Vagina (tissue), 2 donors: ENCODE data around the gene SLC6A3. TPM values are rescaled to one million over a fixed set of nuclear protein-coding genes. Genes with fewer than 3 reads are reported as not detected.

Experiments
- DNase-seq, 2 donors: peaks; one replicate each; pipeline ENCODE4 v3.0.0-alpha.2; 2017; ENCODE audit errors: extremely low spot score in 2 of 2
- H3K27ac ChIP-seq: fragments of 200-600 bp; sonication (generic); one replicate; pipeline ENCODE4 v1.5.1; 2019
- H3K27me3 ChIP-seq: fragments of 200-600 bp; sonication (generic); one replicate; pipeline ENCODE4 v1.5.1; 2019
- H3K36me3 ChIP-seq, 2 donors: fragments of 200-600 bp; sonication (generic); one replicate each; pipeline ENCODE4 v1.5.1; 2017 to 2019
- H3K4me1 ChIP-seq: fragments of 200-600 bp; sonication (generic); one replicate; pipeline ENCODE4 v1.5.1; 2019
- H3K4me3 ChIP-seq, 2 donors: fragments of 200-600 bp; sonication (generic); 1 replicate in 1 of 2; 2 replicates in 1 of 2; pipeline ENCODE4 v1.5.1; 2016 to 2019
- H3K9me3 ChIP-seq: fragments of 200-600 bp; sonication (generic); one replicate; pipeline ENCODE4 v1.5.1; 2019
- POLR2A ChIP-seq, 2 donors: fragments of 450-650 bp; IDR thresholded peaks; one replicate each; pipeline ENCODE4 v1.6.1; 2017; ENCODE audit warnings: antibody characterized with exemption in 2 of 2, mild to moderate bottlenecking in 2 of 2, moderate library complexity in 2 of 2
- POLR2AphosphoS5 ChIP-seq, 2 donors: sonication (generic); formaldehyde crosslinking; IDR thresholded peaks; one replicate each; pipeline ENCODE4 v1.9.0; 2017; ENCODE audit warnings: antibody characterized with exemption in 2 of 2, mild to moderate bottlenecking in 2 of 2, low read depth in 1 of 2; ENCODE audit not compliant: insufficient read depth in 1 of 2
- intact Hi-C: fragments of 100-400 bp; cut with DNase I; formaldehyde crosslinking; loops from one replicate; pipeline ENCODE4 v1.15.1; 2023
- total RNA-seq: library from RNA; depleted of rRNA; stranded (reverse); fragments of >200 nt; gene quantifications from one replicate; pipeline ENCODE4 v1.2.3, GENCODE V29; 2016
- TF ChIP-seq, protein P1 (sequence below), 3 experiments: fragments of 450-650 bp in 2 of 3; fragments of 200-600 bp in 1 of 3; sonication (generic) in 1 of 3; IDR thresholded peaks; one replicate each; pipeline ENCODE4 v1.5.1; 2017 to 2019; ENCODE audit warnings: antibody characterized with exemption in 3 of 3, mild to moderate bottlenecking in 2 of 3, moderate library complexity in 2 of 3

The SLC6A3 gene
- total RNA-seq, 1 donor from 2014 or later = 0.49 TPM

DNA sequence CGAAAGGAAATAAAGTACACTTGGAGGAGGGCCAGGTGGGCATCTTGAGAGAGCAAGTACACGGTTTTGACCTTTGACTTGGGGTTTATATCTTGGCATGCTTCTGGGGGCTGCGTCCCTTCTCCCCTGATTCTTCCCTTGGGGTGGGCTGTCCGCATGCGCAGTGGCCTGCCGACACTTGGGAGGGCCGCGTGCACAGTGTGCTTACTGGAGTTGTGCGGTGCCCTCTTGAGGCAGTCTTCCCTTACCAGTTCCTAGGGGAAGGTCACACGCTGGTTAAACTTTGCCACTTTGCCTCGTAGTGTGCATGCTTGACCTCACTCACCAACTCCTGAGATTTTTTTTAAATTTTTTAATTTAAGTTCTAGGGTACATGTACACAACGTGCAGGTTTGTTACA lies 96.0 kb downstream of the SLC6A3 start:
- Histone ChIP-seq H3K4me3 (no peak overlapping the region), H3K36me3 (no peaks in the 10 kb centered on the region), H3K9me3 (no peaks in the 10 kb centered on the region), H3K27me3 (no peaks in the 10 kb centered on the region), H3K4me1 (peaks cover 12% of the 10 kb centered on the region), H3K27ac (no peak overlapping the region)
- intact Hi-C loops = no loop called here
- DNase-seq = no peak
- no peak for TF ChIP-seq POLR2AphosphoS5 (IDR thresholded peaks at IDR 0.05; ENCODE audit: insufficient read depth in 1 of 2, low read depth in 1 of 2)
- no peak for TF ChIP-seq POLR2A (IDR thresholded peaks at IDR 0.05)
- TF ChIP-seq, protein P1, sequence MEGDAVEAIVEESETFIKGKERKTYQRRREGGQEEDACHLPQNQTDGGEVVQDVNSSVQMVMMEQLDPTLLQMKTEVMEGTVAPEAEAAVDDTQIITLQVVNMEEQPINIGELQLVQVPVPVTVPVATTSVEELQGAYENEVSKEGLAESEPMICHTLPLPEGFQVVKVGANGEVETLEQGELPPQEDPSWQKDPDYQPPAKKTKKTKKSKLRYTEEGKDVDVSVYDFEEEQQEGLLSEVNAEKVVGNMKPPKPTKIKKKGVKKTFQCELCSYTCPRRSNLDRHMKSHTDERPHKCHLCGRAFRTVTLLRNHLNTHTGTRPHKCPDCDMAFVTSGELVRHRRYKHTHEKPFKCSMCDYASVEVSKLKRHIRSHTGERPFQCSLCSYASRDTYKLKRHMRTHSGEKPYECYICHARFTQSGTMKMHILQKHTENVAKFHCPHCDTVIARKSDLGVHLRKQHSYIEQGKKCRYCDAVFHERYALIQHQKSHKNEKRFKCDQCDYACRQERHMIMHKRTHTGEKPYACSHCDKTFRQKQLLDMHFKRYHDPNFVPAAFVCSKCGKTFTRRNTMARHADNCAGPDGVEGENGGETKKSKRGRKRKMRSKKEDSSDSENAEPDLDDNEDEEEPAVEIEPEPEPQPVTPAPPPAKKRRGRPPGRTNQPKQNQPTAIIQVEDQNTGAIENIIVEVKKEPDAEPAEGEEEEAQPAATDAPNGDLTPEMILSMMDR (IDR thresholded peaks at IDR 0.05) = no peak

GRCh38 chr5:1348986-1349245 lies 96.3 kb downstream of the SLC6A3 start:
- Histone ChIP-seq H3K9me3 (no peaks in the 10 kb centered on the region), H3K27me3 (no peaks in the 10 kb centered on the region), H3K4me3 (no peak overlapping the region), H3K4me1 (peaks cover 16% of the 10 kb centered on the region), H3K27ac (no peak overlapping the region), H3K36me3 (no peaks in the 10 kb centered on the region)
- TF ChIP-seq POLR2AphosphoS5 (IDR thresholded peaks at IDR 0.05; ENCODE audit: insufficient read depth in 1 of 2, low read depth in 1 of 2) (no peak), POLR2A (IDR thresholded peaks at IDR 0.05) (no peak)
- TF ChIP-seq, protein P1 (IDR thresholded peaks at IDR 0.05) = no peak
- DNase-seq = no peak
- intact Hi-C loops = no loop called here

DNA sequence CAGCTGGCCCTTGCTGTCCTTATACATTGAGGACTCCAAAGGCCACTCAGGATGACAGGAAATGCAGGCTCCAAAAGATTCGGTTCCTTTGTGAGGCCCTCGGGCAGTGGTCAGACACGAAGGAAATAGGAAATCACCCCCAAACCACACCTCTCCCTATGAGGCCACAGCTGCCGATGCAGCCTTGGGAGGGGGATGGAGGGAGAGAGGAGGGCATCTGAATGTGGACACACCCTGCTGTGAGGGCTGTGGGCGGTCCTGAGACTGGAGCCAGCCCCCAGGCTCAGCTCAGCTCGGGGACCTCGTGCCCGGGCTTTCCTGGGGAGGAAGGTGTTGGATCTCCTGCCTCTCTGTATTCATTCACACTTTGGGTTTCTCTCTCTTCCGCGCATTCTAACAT lies 97.7 kb downstream of the SLC6A3 start:
- TF ChIP-seq POLR2A (IDR thresholded peaks at IDR 0.05) = no peak
- TF ChIP-seq, protein P1 (IDR thresholded peaks at IDR 0.05) = no peak
- no peak for TF ChIP-seq POLR2AphosphoS5 (IDR thresholded peaks at IDR 0.05; ENCODE audit: insufficient read depth in 1 of 2, low read depth in 1 of 2)
- H3K9me3 ChIP-seq = no peaks in the 10 kb centered on the region
- DNase-seq = no peak
- no peak overlapping the region for H3K4me3 ChIP-seq
- intact Hi-C loops = no loop called here
- no peaks in the 10 kb centered on the region for H3K36me3 ChIP-seq
- no peaks in the 10 kb centered on the region for H3K27me3 ChIP-seq
- peaks cover 28% of the 10 kb centered on the region for H3K4me1 ChIP-seq
- no peak overlapping the region for H3K27ac ChIP-seq

- intact Hi-C loops = no loop called here
- H3K9me3 ChIP-seq = no peaks in the 10 kb centered on the region
- no peak overlapping the region for H3K27ac ChIP-seq
- no peak overlapping the region for H3K4me3 ChIP-seq
- no peaks in the 10 kb centered on the region for H3K36me3 ChIP-seq
- no peaks in the 10 kb centered on the region for H3K27me3 ChIP-seq
- TF ChIP-seq, protein P1 (IDR thresholded peaks at IDR 0.05) = no peak
- no peak for TF ChIP-seq POLR2A (IDR thresholded peaks at IDR 0.05)
- peaks cover 28% of the 10 kb centered on the region for H3K4me1 ChIP-seq
- DNase-seq = no peak
Measured at GRCh38 chr5:1346627-1347440, 98.4 kb downstream of the SLC6A3 start.

DNA sequence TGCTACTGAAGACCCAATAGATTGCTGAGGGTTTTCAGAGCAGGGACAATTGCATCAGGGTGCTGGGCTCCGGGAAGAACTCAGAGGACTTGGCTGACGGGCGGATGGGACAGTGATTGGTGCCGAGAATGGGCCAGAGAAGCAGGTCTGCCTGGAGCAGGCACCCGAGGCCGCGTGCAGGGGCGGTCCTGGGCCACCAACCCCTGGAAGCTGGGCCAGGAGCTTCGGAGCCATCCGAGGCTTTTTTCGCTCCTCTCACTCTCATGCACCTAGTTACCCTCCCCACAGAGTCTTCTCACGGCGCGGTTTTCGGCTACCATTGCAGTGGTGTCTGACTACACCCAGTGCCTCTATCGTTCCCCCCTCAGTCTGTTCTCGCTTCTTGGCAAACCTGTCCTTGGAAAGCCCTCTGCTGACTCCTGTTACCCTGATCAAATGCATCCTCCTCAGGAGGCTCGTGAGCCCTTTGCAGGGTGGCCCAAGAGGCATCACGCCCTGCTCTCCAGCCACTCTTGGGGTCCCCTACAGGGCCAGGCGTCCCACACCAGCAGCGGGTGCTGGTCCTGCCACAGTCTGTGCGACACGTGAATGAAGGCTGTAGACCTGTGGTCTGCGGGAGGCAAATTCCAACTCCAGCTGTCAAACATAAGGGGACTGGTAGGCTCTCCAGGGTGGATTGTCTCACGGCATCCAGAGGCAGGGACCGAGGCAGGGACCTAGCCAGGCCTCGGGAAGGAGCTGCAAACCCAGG lies 99.2 kb downstream of the SLC6A3 start:
- TF ChIP-seq POLR2AphosphoS5 (IDR thresholded peaks at IDR 0.05; ENCODE audit: insufficient read depth in 1 of 2, low read depth in 1 of 2) (no peak), POLR2A (IDR thresholded peaks at IDR 0.05) (no peak)
- TF ChIP-seq, protein P1 (IDR thresholded peaks at IDR 0.05) = no peak
- intact Hi-C loops = no loop called here

More for the DNA sequence above, 99.2 kb downstream of the SLC6A3 start:
- peaks cover 28% of the 10 kb centered on the region for H3K4me1 ChIP-seq
- no peaks in the 10 kb centered on the region for H3K9me3 ChIP-seq
- DNase-seq = no peak
- peak overlapping the region; percentile 93 to 94 for H3K4me3 ChIP-seq
- no peak overlapping the region for H3K27ac ChIP-seq
- peaks cover 0 to 6% of the 10 kb centered on the region in 2 donors for H3K36me3 ChIP-seq
- H3K27me3 ChIP-seq = no peaks in the 10 kb centered on the region
